Psoas muscle (tissue), 8 donors: ENCODE measurements around the gene EAF1. TPM values are rescaled to one million over a fixed set of nuclear protein-coding genes. Genes with fewer than 3 reads are reported as not detected.

ENCODE experiments used
- ATAC-seq, 4 donors: fragments of 200-7000 bp; cut with Tn5 transposase; one replicate each; pipeline ENCODE4 v1.9.1; 2020; ENCODE audit warnings: moderate library complexity in 3 of 4, mild to moderate bottlenecking in 2 of 4
- DNase-seq, 2 donors: peaks; one replicate each; pipeline ENCODE4 v3.0.0-alpha.2; 2020
- H3K27ac ChIP-seq: fragments of 200-600 bp; one replicate; pipeline ENCODE4 v1.8.0; 2022
- H3K27me3 ChIP-seq, 3 donors: fragments of 200-600 bp in 1 of 3; one replicate each; pipeline versions ENCODE4 v1.6.1 to v1.8.0; 2013 to 2022; ENCODE audit warnings: low read length in 2 of 3, mild to moderate bottlenecking in 2 of 3, moderate library complexity in 1 of 3; ENCODE audit not compliant: insufficient read depth in 3 of 3
- H3K36me3 ChIP-seq, 2 donors: fragments of 200-600 bp in 1 of 2; one replicate each; pipeline versions ENCODE4 v1.6.1 to v1.8.0; 2013 to 2022; ENCODE audit warnings: low read depth in 1 of 2, mild to moderate bottlenecking in 1 of 2, moderate library complexity in 1 of 2; ENCODE audit not compliant: insufficient read depth in 1 of 2
- H3K4me1 ChIP-seq: fragments of 200-600 bp; one replicate; pipeline ENCODE4 v1.8.0; 2022
- H3K4me3 ChIP-seq: fragments of 200-600 bp; one replicate; pipeline ENCODE4 v1.8.0; 2022; ENCODE audit warnings: mild to moderate bottlenecking
- H3K9me3 ChIP-seq: fragments of 200-600 bp; one replicate; pipeline ENCODE4 v1.8.0; 2022
- WGBS, 3 donors: extraction: QIAGEN DNeasy Blood & Tissue Kit; methylation state at CpG; one replicate each; pipeline versions ENCODE4 v1.1.6 to v1.1.7; 2013; 5-methylcytosine and 5-hydroxymethylcytosine counted together
- intact Hi-C, 2 donors: fragments of 100-400 bp; cut with DNase I; formaldehyde crosslinking; loops; one replicate each; pipeline versions ENCODE4 v1.11.0 to v1.14.2; 2022
- polyA plus RNA-seq, 3 donors: library from polyadenylated mRNA; stranded (reverse); fragments of 200-250 nt; gene quantifications; one replicate each; pipeline ENCODE4 v1.2.3, GENCODE V29; 2013
- total RNA-seq, 4 donors: library from RNA; stranded (reverse); fragmentation: NEBNext Ultra II Directional in 2 of 4; extraction: Animal tissue kit (Norgen Biotek cat#: 25700) in 2 of 4; gene quantifications; one replicate each; pipeline versions ENCODE4 v1.2.1 to v1.2.4, GENCODE V29; 2021 to 2023
- TF ChIP-seq, protein P1 (sequence below): fragments of 200-600 bp; IDR thresholded peaks from one replicate; pipeline ENCODE4 v1.8.0; 2022; ENCODE audit warnings: antibody characterized with exemption
- donor health status: healthy with polysubstance abuse.
- donor health status: DM: no; HTN: no; CAD: no; lungs with moderate emphysema.
- donor health status: Bipolar disorder and iron deficiency.
- donor health status: healthy.
- donor health status: DM: yes; HTN: yes; CAD: no.
- donor health status: DM: no; HTN: no; CAD: no.
- donor health status: DM: no; HTN: no; CAD: no.
- donor health status: DM: yes; HTN: yes; CAD: no.

Gene EAF1
- total and polyA plus RNA-seq, 7 donors, result 5.0 to 17.9 (median 9.6) TPM

DNA sequence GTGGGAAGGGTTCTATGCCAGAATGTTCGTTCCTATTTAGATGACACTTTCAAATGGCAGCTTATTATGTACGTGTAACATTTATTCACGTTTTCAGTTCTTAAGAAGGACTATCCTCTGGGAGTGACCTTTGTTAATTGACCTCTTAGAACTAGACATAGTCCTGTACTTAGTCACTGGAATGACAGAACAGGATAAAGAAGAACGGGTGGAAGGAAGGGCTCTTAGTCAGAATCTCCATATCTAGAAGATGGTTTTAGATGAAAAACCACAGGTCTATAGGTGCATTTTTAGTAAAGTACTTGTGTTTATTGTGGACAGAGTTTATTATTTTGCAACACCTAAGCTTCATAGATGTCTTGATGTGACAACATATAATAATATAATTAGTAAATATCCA is 6.5 kb upstream of the EAF1 start:
- peaks cover 0 to 81% of the 10 kb centered on the region in 2 donors for H3K36me3 ChIP-seq
- H3K9me3 ChIP-seq, result no peaks in the 10 kb centered on the region
- H3K27me3 ChIP-seq, result no peaks in the 10 kb centered on the region
- no peak overlapping the region for H3K4me3 ChIP-seq
- WGBS, 3 donors, result 81 to 84% (median 81%) methylated on average over 4 of the region's 4 CpGs
- H3K27ac ChIP-seq, result no peak overlapping the region
- TF ChIP-seq, protein P1, sequence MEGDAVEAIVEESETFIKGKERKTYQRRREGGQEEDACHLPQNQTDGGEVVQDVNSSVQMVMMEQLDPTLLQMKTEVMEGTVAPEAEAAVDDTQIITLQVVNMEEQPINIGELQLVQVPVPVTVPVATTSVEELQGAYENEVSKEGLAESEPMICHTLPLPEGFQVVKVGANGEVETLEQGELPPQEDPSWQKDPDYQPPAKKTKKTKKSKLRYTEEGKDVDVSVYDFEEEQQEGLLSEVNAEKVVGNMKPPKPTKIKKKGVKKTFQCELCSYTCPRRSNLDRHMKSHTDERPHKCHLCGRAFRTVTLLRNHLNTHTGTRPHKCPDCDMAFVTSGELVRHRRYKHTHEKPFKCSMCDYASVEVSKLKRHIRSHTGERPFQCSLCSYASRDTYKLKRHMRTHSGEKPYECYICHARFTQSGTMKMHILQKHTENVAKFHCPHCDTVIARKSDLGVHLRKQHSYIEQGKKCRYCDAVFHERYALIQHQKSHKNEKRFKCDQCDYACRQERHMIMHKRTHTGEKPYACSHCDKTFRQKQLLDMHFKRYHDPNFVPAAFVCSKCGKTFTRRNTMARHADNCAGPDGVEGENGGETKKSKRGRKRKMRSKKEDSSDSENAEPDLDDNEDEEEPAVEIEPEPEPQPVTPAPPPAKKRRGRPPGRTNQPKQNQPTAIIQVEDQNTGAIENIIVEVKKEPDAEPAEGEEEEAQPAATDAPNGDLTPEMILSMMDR, result no peak
- peaks cover 6% of the 10 kb centered on the region for H3K4me1 ChIP-seq
- intact Hi-C loops, result no loop called here
- DNase-seq (no peak), ATAC-seq (no peak)

DNA sequence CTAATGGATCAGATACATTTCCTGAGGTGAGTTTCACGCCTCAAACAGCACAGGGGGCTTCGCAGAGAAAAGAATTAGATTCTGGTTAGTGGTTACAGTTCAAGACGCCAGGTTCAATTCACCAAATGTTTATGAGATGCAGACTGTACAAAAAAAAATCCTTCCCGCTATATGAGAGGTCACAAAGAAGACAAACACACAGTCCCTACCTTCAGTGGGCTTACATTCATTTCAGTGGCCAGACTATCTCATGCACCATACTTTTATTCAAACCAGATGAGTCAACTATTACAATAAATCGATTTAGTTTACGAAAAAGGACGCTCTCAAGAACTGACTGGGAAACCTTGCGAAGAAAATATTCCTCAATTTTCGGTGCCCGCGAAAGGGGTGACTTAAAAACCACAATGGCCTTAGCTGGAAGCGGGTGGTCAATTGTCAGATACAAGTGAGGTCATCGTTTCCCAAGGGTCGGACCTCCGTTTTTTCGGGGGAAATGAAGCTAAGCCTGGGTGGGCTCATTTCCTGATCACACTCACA is 749 bp upstream of the EAF1 start:
- no peaks in the 10 kb centered on the region for H3K9me3 ChIP-seq
- WGBS, 3 donors, result 42 to 47% (median 45%) methylated on average over 16 of the region's 16 CpGs
- peak overlapping the region; percentile 86 for H3K27ac ChIP-seq
- peak overlapping the region; percentile 80 for H3K4me3 ChIP-seq
- intact Hi-C loops, result loop anchor here (2.0 to 5.0 kb wide), 2 partner anchors 126 to 130 kb away; no protein-coding TSS in a partner anchor
- DNase-seq, result no peak
- no peaks in the 10 kb centered on the region for H3K27me3 ChIP-seq
- TF ChIP-seq, protein P1, result no peak
- peaks cover 0 to 59% of the 10 kb centered on the region in 2 donors for H3K36me3 ChIP-seq
- no peak for ATAC-seq
- H3K4me1 ChIP-seq, result peaks cover 31% of the 10 kb centered on the region

GRCh38 chr3:15427981-15428380 is 583 bp downstream of the EAF1 start:
- intact Hi-C loops, result loop anchor here (2.0 to 5.0 kb wide), 2 partner anchors 124 to 129 kb away; no protein-coding TSS in a partner anchor
- 0 to 3% (median 1%) methylated on average over 11 of the region's 11 CpGs for WGBS, 3 donors
- H3K4me3 ChIP-seq, result peak overlapping the region; percentile 80
- H3K36me3 ChIP-seq, result peaks cover 0 to 59% of the 10 kb centered on the region in 2 donors
- H3K27me3 ChIP-seq, result no peaks in the 10 kb centered on the region
- peak in 3 of 4 donors; percentile 26 to 42 (median 28) for ATAC-seq
- DNase-seq, result no peak
- TF ChIP-seq, protein P1, result no peak
- peaks cover 31% of the 10 kb centered on the region for H3K4me1 ChIP-seq
- peak overlapping the region; percentile 86 for H3K27ac ChIP-seq
- H3K9me3 ChIP-seq, result no peaks in the 10 kb centered on the region

GRCh38 chr3:15428539-15428938 is 1.1 kb downstream of the EAF1 start:
- no peak for DNase-seq
- Histone ChIP-seq H3K9me3 (no peaks in the 10 kb centered on the region), H3K27ac (peak overlapping the region; percentile 86), H3K4me3 (peak overlapping the region; percentile 80), H3K27me3 (no peaks in the 10 kb centered on the region), H3K36me3 (peaks cover 0 to 59% of the 10 kb centered on the region in 2 donors), H3K4me1 (peaks cover 31% of the 10 kb centered on the region)
- TF ChIP-seq, protein P1, result no peak
- peak in 3 of 4 donors; percentile 22 to 60 (median 43) for ATAC-seq
- intact Hi-C loops, result loop anchor here in 1 of 2 donors (5.0 kb wide), 1 partner anchor 124 kb away; no protein-coding TSS in a partner anchor
- WGBS, 3 donors, result 13 to 23% (median 15%) methylated on average over 9 of the region's 9 CpGs
